ENCODE results near the gene COL13A1.

The COL13A1 gene

GRCh38 chr10:69952821-69953221 is 151.1 kb downstream of the COL13A1 start (continued):
- TF ChIP-seq TSHZ2 (CRISPR knock-in tag; IDR thresholded peaks at IDR 0.05) (no peak), ZNF70 (CRISPR knock-in tag; IDR thresholded peaks at IDR 0.05) (no peak)

GRCh38 chr10:69953851-69954250 is 152.1 kb downstream of the COL13A1 start:
- no peak for ATAC-seq

GRCh38 chr10:69955211-69955805 is 153.6 kb downstream of the COL13A1 start:
- no peak for ATAC-seq
- TF ChIP-seq OSR1 (CRISPR knock-in tag; IDR thresholded peaks at IDR 0.05) = no peak
- no peak for TF ChIP-seq CREB5 (CRISPR knock-in tag; IDR thresholded peaks at IDR 0.05; ENCODE audit: low read depth)
- no peak for TF ChIP-seq POU6F1 (CRISPR knock-in tag; IDR thresholded peaks at IDR 0.05; ENCODE audit: borderline replicate concordance, low read depth)
- no peak for TF ChIP-seq ZFP3 (CRISPR knock-in tag; IDR thresholded peaks at IDR 0.05)
- no peak for TF ChIP-seq ESRRG (CRISPR knock-in tag; IDR thresholded peaks at IDR 0.05)
- no peak for TF ChIP-seq ZC3H10 (CRISPR knock-in tag; IDR thresholded peaks at IDR 0.05)
- TF ChIP-seq TCF4 (CRISPR knock-in tag; IDR thresholded peaks at IDR 0.05; ENCODE audit: borderline replicate concordance) = no peak
- no peak for TF ChIP-seq ISL1 (CRISPR knock-in tag; IDR thresholded peaks at IDR 0.05)
- no peak for TF ChIP-seq RARB (CRISPR knock-in tag; IDR thresholded peaks at IDR 0.05)
- TF ChIP-seq CSRNP3 (CRISPR knock-in tag; IDR thresholded peaks at IDR 0.05) = no peak
- TF ChIP-seq ZNF565 (CRISPR knock-in tag; conservative IDR thresholded peaks at IDR 0.05; ENCODE audit: low read depth) = no peak

More at GRCh38 chr10:69953851-69954250, 152.1 kb downstream of the COL13A1 start:
- TF ChIP-seq ZFP3 (CRISPR knock-in tag; IDR thresholded peaks at IDR 0.05) (no peak), PPARA (CRISPR knock-in tag; IDR thresholded peaks at IDR 0.05; ENCODE audit: borderline replicate concordance) (no peak), GLIS3 (CRISPR knock-in tag; IDR thresholded peaks at IDR 0.05) (no peak), CSDC2 (CRISPR knock-in tag; IDR thresholded peaks at IDR 0.05) (no peak), POU6F1 (CRISPR knock-in tag; IDR thresholded peaks at IDR 0.05; ENCODE audit: borderline replicate concordance, low read depth) (no peak), CREB5 (CRISPR knock-in tag; IDR thresholded peaks at IDR 0.05; ENCODE audit: low read depth) (no peak), ARNTL (CRISPR knock-in tag; IDR thresholded peaks at IDR 0.05; ENCODE audit: borderline replicate concordance, low read depth) (no peak), ISL1 (CRISPR knock-in tag; IDR thresholded peaks at IDR 0.05) (no peak), RARB (CRISPR knock-in tag; IDR thresholded peaks at IDR 0.05) (no peak), TOX (CRISPR knock-in tag; IDR thresholded peaks at IDR 0.05; ENCODE audit: borderline replicate concordance) (no peak), OSR1 (CRISPR knock-in tag; IDR thresholded peaks at IDR 0.05) (no peak), CSRNP3 (CRISPR knock-in tag; IDR thresholded peaks at IDR 0.05) (no peak), ZFP30 (CRISPR knock-in tag; IDR thresholded peaks at IDR 0.05) (no peak), ESRRG (CRISPR knock-in tag; IDR thresholded peaks at IDR 0.05) (no peak)

Data from SK-N-SH treated with all-trans-retinoic acid at 6 μM for 48 hours (cell line).